22Rv1 (cell line): ENCODE data around the gene ATF6.

Source experiments
- ZFX ChIP-seq: fragments of 450-650 bp; IDR thresholded peaks from 2 replicates; pipeline ENCODE4 v1.6.1; 2017; ENCODE audit warnings: antibody characterized with exemption, borderline replicate concordance
- TF ChIP-seq, protein P1 (sequence below): fragments of 450-650 bp; IDR thresholded peaks from 2 replicates; pipeline ENCODE4 v1.5.1; 2017; ENCODE audit warnings: mild to moderate bottlenecking

DNA sequence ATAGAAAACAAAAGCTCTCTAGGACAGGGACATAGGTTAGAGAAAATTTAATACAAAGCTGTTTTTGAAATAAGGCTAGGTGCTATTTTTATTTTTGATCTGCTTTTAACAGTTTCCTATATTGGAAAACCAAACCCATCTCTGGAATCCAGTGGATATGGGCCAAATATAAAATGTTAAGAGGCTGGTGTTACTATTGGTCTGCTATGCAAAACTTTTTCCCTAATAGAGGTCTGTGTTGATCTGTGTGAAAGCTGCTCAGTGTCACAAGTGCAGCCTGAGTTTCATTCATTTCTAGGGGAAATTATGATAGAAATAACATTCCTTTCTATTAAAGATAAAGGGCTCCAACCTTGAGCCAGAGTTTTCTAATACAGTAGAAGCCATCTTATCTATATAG lies 141.1 kb downstream of the ATF6 start:
- TF ChIP-seq, protein P1, sequence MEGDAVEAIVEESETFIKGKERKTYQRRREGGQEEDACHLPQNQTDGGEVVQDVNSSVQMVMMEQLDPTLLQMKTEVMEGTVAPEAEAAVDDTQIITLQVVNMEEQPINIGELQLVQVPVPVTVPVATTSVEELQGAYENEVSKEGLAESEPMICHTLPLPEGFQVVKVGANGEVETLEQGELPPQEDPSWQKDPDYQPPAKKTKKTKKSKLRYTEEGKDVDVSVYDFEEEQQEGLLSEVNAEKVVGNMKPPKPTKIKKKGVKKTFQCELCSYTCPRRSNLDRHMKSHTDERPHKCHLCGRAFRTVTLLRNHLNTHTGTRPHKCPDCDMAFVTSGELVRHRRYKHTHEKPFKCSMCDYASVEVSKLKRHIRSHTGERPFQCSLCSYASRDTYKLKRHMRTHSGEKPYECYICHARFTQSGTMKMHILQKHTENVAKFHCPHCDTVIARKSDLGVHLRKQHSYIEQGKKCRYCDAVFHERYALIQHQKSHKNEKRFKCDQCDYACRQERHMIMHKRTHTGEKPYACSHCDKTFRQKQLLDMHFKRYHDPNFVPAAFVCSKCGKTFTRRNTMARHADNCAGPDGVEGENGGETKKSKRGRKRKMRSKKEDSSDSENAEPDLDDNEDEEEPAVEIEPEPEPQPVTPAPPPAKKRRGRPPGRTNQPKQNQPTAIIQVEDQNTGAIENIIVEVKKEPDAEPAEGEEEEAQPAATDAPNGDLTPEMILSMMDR = no peak
- TF ChIP-seq ZFX = no peak
